HEK293 (cell line): ENCODE data around the gene CKAP2L.

Experiments
- YY1 ChIP-seq: fragments of 450-650 bp; formaldehyde crosslinking; IDR thresholded peaks from 2 replicates; pipeline ENCODE4 v1.5.1; 2018; ENCODE audit warnings: missing biosample characterization, missing genetic modification characterization
- ZNF114 ChIP-seq: fragments of 450-650 bp; formaldehyde crosslinking; IDR thresholded peaks from 2 replicates; pipeline ENCODE4 v1.5.0; 2017; ENCODE audit warnings: missing biosample characterization, missing genetic modification characterization
- ZNF670 ChIP-seq: fragments of 450-650 bp; formaldehyde crosslinking; IDR thresholded peaks from 2 replicates; pipeline ENCODE4 v1.5.1; 2016; ENCODE audit warnings: missing biosample characterization, missing genetic modification characterization, low read depth
- TF ChIP-seq, protein P1 (sequence below): fragments of 450-650 bp; formaldehyde crosslinking; IDR thresholded peaks from 2 replicates; pipeline ENCODE4 v1.5.1; 2016; ENCODE audit warnings: missing biosample characterization, missing genetic modification characterization

DNA sequence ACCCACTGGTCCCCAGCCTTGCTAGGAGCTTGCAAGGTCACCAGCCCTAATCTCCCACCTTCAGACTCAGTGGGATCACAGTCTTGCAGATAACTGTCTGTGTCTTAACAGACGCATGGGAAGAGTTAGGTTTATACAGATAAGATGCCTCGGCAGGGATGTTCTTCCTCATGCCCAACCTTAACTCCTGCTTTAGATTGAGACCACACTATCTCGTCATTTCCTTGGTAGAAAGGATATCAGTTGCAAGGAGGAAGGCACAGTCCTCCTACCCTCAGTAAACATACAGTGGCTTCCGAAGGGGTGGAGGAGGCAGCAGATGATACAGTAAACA lies 36.4 kb downstream of the CKAP2L start:
- TF ChIP-seq ZNF114 (tag by site-specific recombination) (no peak), ZNF670 (tag by site-specific recombination) (no peak), YY1 (tag by site-specific recombination) (no peak)
- TF ChIP-seq, protein P1, sequence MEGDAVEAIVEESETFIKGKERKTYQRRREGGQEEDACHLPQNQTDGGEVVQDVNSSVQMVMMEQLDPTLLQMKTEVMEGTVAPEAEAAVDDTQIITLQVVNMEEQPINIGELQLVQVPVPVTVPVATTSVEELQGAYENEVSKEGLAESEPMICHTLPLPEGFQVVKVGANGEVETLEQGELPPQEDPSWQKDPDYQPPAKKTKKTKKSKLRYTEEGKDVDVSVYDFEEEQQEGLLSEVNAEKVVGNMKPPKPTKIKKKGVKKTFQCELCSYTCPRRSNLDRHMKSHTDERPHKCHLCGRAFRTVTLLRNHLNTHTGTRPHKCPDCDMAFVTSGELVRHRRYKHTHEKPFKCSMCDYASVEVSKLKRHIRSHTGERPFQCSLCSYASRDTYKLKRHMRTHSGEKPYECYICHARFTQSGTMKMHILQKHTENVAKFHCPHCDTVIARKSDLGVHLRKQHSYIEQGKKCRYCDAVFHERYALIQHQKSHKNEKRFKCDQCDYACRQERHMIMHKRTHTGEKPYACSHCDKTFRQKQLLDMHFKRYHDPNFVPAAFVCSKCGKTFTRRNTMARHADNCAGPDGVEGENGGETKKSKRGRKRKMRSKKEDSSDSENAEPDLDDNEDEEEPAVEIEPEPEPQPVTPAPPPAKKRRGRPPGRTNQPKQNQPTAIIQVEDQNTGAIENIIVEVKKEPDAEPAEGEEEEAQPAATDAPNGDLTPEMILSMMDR (tag by site-specific recombination), result no peak
